Fibroblast of lung (primary cell): Measurements from ENCODE around the gene HOXD4.
A peak's percentile ranks its signal among the peaks of the same experiment; 100 is the strongest.

Source experiments
- EZH2 ChIP-seq: IDR thresholded peaks from 2 replicates; pipeline ENCODE4 v1.5.1; 2012; ENCODE audit warnings: low read length, control low read depth, mild to moderate bottlenecking; ENCODE audit errors: missing control alignments
- TF ChIP-seq, protein P1 (sequence below), 2 donors: IDR thresholded peaks in 1 of 2; conservative IDR thresholded peaks in 1 of 2; 1 replicate in 1 of 2; 2 replicates in 1 of 2; pipeline ENCODE4 v1.5.1; 2011 to 2012; ENCODE audit warnings: low read length in 2 of 2, control low read depth in 1 of 2, inconsistent platforms in 1 of 2, low read depth in 1 of 2, mild to moderate bottlenecking in 1 of 2

- TF ChIP-seq, protein P1, sequence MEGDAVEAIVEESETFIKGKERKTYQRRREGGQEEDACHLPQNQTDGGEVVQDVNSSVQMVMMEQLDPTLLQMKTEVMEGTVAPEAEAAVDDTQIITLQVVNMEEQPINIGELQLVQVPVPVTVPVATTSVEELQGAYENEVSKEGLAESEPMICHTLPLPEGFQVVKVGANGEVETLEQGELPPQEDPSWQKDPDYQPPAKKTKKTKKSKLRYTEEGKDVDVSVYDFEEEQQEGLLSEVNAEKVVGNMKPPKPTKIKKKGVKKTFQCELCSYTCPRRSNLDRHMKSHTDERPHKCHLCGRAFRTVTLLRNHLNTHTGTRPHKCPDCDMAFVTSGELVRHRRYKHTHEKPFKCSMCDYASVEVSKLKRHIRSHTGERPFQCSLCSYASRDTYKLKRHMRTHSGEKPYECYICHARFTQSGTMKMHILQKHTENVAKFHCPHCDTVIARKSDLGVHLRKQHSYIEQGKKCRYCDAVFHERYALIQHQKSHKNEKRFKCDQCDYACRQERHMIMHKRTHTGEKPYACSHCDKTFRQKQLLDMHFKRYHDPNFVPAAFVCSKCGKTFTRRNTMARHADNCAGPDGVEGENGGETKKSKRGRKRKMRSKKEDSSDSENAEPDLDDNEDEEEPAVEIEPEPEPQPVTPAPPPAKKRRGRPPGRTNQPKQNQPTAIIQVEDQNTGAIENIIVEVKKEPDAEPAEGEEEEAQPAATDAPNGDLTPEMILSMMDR (conservative IDR thresholded peaks at IDR 0.05 in 1 of 2, IDR thresholded peaks at IDR 0.05 in 1 of 2; ENCODE audit: low read depth in 1 of 2, low read length in 2 of 2) = no peak
- peak; percentile 61 for TF ChIP-seq EZH2
Observed at GRCh38 chr2:176147210-176147799, 4.0 kb upstream of the HOXD4 start.
